COLO668 (cell line): Measurements from ENCODE around the gene EEF2K.

Source experiments
- DNase-seq: peaks from one replicate; lab custom pipeline; 2025; ENCODE audit not compliant: unreplicated experiment; lab: John Stamatoyannopoulos, UW

Gene EEF2K

GRCh38 chr16:22314661-22315626 lies 108.9 kb downstream of the EEF2K start:
- no peak for DNase-seq

- no peak for DNase-seq
These were observed 109.9 kb downstream of the EEF2K start for GRCh38 chr16:22315979-22316378.

- no peak for DNase-seq
These were observed 110.3 kb downstream of the EEF2K start for GRCh38 chr16:22316411-22316811.

DNA sequence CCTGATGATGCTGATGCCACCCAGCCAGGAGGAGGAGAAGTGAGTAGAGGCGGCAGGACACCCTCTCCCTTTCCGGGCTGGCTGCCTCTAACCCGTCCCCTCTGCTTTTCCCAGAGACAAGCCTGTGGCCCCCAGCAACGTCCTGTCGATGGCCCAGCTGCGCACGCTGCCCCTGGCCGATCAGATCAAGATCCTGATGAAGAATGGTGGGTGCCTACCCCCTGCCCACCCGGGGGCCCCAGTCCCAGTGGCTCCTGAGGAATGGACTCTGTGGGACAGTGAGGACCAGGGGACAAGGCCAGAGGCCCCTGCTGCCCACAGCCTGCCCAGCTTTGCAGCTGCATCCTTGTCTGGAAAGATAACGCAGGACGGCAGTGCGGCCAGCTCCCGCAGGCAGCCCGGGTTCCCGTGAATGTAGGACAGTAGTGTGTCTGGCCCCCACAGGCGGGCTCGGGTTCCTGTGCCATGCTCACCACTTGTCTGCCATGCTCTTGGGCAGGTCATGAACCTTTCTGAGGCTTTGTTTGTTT lies 111.0 kb downstream of the EEF2K start:
- no peak for DNase-seq

GRCh38 chr16:22317625-22318024 lies 111.5 kb downstream of the EEF2K start:
- no peak for DNase-seq

DNA sequence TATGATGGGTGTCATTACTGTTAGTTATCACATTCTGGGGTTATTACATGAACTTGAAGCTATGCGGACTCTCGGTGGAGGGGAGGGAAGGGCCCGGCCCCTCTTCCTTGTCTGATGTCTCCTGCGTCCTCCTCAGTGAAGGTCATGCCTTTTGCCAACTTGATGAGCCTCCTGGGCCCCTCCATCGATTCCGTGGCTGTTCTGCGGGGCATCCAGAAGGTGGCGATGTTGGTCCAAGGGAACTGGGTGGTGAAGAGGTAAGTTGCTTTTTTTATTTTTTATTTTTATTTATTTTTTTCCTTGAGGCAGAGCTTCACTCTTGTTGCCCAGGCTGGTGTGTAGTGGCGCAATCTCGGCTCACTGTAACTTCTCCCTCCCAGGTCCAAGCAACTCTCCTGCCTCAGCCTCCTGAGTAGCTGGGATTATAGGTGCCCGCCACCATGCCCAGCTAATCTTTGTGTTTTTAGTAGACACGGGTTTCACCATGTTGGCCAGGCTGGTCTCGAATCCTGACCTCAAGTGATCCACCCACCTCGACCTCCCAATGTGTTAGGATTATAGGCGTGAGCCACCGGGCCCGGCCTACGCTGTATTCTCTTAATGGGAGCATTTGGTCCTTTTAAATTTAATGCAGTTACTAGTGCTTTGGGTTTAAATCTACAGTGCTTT lies 112.7 kb downstream of the EEF2K start:
- DNase-seq, result peak; percentile 25

DNA sequence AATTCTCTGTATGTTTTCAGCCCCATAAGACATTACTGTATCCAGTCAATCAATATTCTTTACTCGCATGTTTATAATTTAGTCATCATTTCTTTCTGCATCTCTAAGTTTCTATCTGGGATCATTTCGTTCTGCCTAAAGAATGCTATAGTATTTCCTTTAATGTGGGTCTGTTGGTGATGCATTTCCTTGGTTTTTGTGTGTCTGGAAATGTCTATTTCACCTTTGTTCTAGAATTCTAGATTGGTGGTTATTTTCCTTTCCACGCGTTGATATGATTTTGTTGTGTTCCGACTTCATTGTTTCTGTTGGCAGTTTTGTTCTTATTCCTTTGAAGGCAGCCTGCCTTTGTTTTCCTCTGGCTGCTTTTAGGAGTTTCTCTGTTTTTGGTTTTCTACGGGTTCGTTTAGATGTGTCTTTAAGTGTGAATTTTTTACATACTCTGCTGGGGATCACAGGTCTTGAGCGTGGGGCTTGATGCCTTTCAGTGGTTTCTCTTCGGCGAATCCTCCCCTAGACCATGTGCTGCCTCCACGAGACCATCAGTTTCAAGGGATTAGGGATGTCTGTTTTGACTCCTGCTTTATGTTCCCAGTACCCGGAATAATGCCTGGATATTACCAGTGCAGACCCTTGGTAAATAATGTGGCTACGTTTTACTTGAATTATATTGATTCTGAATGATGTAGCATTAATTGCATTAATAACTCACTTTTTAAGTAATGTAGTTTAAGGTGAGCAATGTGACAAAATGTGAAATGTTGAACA lies 114.7 kb downstream of the EEF2K start:
- DNase-seq, result no peak

DNA sequence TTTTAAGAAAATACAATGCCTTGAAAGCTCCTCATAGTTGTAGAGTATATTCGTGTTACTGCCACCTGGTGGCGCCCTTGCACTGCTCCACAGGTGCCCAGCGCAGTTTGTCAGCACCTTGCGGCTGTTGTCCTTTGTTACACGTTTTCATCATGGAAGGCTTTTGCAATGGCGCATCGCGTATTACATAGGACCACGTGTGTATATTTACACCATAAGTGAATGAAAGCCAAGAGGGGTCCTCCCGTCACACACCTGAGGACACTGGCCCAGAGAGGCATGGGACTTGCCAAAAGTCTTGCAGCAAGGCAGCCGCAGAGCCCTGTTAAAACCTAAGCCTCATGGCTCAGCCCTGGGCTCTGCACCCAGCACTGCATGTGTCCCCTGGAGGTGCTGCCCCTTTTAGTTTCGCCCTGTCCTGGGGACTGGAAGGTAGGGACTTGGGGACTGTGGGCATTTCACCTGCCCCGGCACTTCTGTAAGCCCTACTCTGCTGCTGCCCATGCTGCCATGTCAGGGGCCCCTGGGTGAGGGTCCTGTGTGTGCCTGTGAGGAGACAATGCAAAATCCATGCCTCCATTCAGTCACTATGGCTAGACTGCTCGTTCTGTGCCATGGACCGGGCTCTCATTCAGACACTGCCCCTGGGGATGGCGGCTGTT lies 115.4 kb downstream of the EEF2K start:
- DNase-seq, result peak; percentile 61

GRCh38 chr16:22322021-22322471 lies 116.0 kb downstream of the EEF2K start:
- no peak for DNase-seq

DNA sequence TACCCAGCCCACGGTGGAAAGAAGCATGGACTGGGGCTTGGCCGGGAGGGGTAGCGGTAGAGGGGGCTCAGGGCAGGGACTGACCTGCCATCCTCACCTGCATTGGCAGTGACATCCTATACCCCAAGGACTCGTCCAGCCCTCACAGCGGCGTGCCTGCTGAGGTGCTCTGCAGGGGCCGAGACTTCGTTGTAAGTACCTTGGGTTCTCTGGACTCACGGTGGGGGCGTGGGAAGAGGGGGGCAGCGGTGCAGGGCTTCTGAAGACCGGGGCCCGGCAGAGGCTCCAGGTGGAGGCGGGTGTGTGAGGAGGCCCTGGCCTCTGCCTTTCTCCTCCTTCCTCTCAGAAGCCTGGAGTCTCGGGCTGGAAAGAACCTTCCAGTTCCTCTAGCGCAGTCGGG lies 116.7 kb downstream of the EEF2K start:
- no peak for DNase-seq

- no peak for DNase-seq
These were observed 117.3 kb downstream of the EEF2K start for GRCh38 chr16:22323173-22323958.

GRCh38 chr16:22323959-22324786 lies 118.1 kb downstream of the EEF2K start:
- DNase-seq, result no peak

GRCh38 chr16:22324787-22325597 lies 118.9 kb downstream of the EEF2K start:
- DNase-seq, result no peak

DNA sequence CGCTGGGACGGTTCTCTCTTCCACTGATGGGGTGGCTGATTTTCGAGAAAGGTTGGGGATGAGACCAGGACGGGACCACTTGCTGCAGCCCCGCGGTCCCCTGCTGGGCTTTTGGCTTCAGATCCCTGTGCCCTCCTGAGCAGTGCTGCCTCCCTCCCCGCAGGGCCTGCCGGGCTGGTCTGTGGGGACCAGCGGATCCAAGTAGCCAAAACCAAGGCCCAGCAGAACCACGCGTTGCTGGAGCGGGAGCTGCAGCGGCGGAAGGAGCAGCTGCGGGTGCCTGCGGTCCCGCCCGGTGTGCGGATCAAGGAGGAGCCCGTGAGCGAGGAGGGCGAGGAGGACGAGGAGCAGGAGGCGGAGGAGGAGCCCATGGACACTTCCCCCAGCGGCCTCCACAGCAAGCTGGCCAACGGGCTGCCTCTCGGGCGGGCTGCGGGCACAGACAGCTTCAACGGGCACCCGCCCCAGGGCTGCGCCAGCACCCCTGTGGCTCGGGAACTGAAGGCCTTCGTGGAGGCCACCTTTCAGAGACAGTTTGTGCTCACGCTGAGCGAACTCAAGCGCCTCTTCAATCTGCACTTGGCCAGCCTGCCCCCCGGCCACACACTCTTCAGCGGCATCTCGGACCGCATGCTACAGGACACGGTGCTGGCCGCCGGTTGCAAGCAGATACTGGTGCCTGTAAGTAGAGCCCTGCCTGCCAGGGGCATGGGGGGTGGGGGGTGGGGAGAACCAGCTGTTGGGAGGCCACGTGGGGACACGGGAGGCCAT lies 119.7 kb downstream of the EEF2K start:
- no peak for DNase-seq

DNA sequence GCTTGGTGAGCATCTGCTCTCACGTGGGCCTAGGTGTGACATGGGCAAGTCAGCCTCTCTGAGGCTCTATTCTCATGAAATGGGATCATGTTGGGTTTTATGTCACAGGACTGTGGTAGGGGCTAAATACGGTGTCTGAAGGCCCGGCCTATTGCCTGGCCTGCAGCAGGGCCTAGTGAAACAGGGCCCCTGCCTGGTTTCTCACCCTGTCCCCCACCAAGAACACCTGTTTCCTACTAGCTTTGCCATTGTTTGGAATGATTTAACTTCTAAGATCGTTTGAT lies 120.2 kb downstream of the EEF2K start:
- DNase-seq, result no peak

DNA sequence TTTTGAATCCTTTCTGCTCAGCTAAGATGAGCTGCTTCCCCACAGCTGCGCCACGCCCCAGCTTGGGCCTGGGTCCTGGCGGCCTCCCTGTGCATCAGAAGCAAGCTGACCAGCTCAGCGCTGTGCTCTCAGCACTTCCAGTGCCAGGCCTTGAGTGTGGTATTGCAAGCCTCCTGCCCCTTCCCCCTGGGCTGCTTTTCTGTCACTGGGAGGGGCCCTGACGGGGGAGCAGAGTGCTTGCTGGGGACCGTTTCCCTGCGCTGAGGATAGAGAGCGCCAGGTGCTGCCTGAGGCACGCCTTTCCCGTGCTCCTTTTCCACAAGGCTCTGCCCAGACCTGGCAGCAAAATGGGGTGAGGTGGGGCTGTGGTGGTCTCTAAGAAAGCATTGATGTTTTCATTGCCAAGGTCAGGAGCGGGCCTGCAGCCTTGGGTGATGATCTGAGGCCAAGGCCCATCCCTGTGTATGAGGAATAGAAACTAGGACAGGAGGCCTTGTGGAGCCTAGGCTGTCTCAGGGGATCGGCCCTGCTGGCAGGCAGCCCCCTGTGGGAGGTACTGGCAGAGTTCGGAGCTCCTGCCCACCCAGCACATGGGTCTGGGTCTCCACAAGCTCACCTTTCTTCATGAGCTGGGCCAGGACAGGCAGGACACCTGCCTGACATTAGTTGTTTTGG lies 120.8 kb downstream of the EEF2K start:
- DNase-seq, result no peak

DNA sequence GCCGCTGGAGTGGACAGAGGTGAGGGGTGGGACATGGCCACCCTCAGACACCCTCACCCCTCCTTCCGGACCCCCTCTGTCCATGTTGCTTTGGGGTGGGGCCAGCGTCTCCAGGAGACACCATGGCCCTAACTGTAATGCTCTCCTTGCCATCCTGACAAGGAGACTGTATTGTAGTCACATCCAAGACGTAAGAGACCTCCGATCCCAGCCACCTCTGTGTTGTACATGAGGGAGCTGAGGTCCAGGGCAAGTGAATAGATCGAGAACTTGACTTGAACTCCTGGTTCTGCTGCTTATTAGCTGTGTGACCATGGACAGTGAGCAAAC lies 121.3 kb downstream of the EEF2K start:
- no peak for DNase-seq
